ENCODE measurements around the gene ARFGAP2. TPM values are rescaled to one million over a fixed set of nuclear protein-coding genes. Genes with fewer than 3 reads are reported as not detected.
"Not testable (repeated sequence)": the region's sequence is repeated elsewhere in the genome, so short reads cannot be mapped to it uniquely, and the experiment has no call there.

ARFGAP2 gene
- total and polyA plus RNA-seq, 5 donors from 2014 or later: 102 to 169 (median 110) TPM

DNA sequence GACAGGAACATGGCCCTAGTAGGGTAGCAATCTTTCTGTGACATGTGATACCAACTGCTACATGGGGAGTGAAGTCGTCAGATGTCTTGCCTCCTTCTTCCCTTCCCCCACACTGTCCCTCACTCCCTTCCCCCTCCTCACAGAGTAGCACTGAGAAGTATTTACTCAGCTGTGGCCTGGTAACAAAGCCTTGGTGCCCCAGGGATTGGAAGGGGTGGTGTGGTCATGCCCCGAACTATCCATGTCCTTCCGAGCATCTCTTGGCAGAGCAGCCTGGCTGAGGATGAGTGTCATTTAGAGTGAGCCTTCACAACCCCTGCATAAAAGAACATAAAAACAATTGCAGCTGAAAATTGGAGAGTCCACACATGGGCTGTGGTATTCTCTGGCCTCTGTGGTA is 46.1 kb downstream of the ARFGAP2 start:
- H3K4me3 ChIP-seq (ENCODE audit: low read depth, low read length): no peak overlapping the region
- no peaks in the 10 kb centered on the region for H3K27me3 ChIP-seq (ENCODE audit: control insufficient read depth, insufficient read depth, low read length)
- no peaks in the 10 kb centered on the region for H3K36me3 ChIP-seq (ENCODE audit: control insufficient read depth, insufficient read depth, low read length)
- H3K9me3 ChIP-seq (ENCODE audit: control insufficient read depth in 2 of 2, low read length in 2 of 2): no peaks in the 10 kb centered on the region
- Mint-ChIP-seq H3K36me3 (peaks cover 4% of the 10 kb centered on the region), H3K27ac (no peak overlapping the region), H3K27me3 (no peaks in the 10 kb centered on the region), H3K9me3 (no peaks in the 10 kb centered on the region), H3K4me3 (peak overlapping the region in 1 of 4 donors; percentile 17), H3K4me1 (no peaks in the 10 kb centered on the region)
- DNase-seq: no peak
- H3K27ac ChIP-seq (ENCODE audit: insufficient read depth, low read length, poor library complexity, severe bottlenecking): no peak overlapping the region
- no peak for ATAC-seq (ENCODE audit: low read depth in 2 of 2)
- no peaks in the 10 kb centered on the region for H3K4me1 ChIP-seq (ENCODE audit: control insufficient read depth, insufficient read depth, low read length, poor library complexity, severe bottlenecking)

DNA sequence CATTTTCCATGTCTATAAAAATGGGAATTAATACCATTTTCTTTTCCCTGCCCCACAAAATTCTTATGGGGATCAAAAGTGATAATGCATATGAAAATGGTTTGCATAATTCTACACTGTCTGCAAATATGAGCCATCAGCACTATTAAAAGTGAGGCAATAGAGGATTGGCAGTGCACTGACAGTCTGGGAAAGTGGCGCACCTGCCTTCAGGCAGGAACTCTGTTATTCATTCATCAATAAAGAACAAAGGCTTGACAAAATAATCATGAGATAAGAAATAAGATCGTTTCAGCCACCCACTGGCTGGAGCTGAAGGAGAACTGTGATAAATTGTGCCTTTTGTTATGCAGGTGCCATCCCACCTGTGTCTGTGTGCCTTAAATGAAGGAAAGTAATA is 49.5 kb downstream of the ARFGAP2 start:
- Mint-ChIP-seq H3K4me1 (no peaks in the 10 kb centered on the region), H3K36me3 (peaks cover 4% of the 10 kb centered on the region), H3K27me3 (no peaks in the 10 kb centered on the region), H3K4me3 (no peak overlapping the region), H3K9me3 (no peaks in the 10 kb centered on the region), H3K27ac (no peak overlapping the region)
- Histone ChIP-seq H3K4me1 (ENCODE audit: control insufficient read depth, insufficient read depth, low read length, poor library complexity, severe bottlenecking) (no peaks in the 10 kb centered on the region), H3K9me3 (ENCODE audit: control insufficient read depth in 2 of 2, low read length in 2 of 2) (no peaks in the 10 kb centered on the region), H3K27me3 (ENCODE audit: control insufficient read depth, insufficient read depth, low read length) (no peaks in the 10 kb centered on the region), H3K27ac (ENCODE audit: insufficient read depth, low read length, poor library complexity, severe bottlenecking) (no peak overlapping the region), H3K36me3 (ENCODE audit: control insufficient read depth, insufficient read depth, low read length) (no peaks in the 10 kb centered on the region), H3K4me3 (ENCODE audit: low read depth, low read length) (no peak overlapping the region)
- DNase-seq (no peak), ATAC-seq (ENCODE audit: low read depth in 2 of 2) (no peak)

DNA sequence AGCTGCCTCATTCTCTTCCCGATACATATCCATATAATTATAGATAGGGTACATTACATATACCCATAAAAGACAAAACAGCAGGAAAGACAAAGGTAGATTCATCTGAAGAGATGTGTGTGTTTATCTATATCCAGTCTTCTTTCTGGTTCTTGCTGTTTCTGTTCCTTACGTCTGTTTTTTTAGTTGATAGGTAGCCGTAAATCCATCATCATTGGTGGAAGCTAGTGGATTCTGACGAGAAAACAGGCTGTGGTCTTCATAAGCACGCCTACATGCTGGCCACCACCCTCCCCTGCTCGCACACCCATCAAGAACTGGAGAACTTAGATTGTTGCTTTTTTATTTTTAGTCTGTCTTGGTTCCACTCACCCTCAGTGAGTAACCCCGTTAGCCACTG is 51.6 kb downstream of the ARFGAP2 start:
- Mint-ChIP-seq H3K27me3 (no peaks in the 10 kb centered on the region), H3K9me3 (no peaks in the 10 kb centered on the region), H3K4me3 (no peak overlapping the region), H3K36me3 (no peaks in the 10 kb centered on the region), H3K27ac (no peak overlapping the region), H3K4me1 (peaks cover 0 to under 1% (median 0%) of the 10 kb centered on the region in 4 donors)
- ATAC-seq (ENCODE audit: low read depth in 2 of 2) (no peak), DNase-seq (no peak)
- H3K4me3 ChIP-seq (ENCODE audit: low read depth, low read length): no peak overlapping the region
- H3K27me3 ChIP-seq (ENCODE audit: control insufficient read depth, insufficient read depth, low read length): no peaks in the 10 kb centered on the region
- no peak overlapping the region for H3K27ac ChIP-seq (ENCODE audit: insufficient read depth, low read length, poor library complexity, severe bottlenecking)
- H3K36me3 ChIP-seq (ENCODE audit: control insufficient read depth, insufficient read depth, low read length): no peaks in the 10 kb centered on the region
- H3K9me3 ChIP-seq (ENCODE audit: control insufficient read depth in 2 of 2, low read length in 2 of 2): no peaks in the 10 kb centered on the region
- no peaks in the 10 kb centered on the region for H3K4me1 ChIP-seq (ENCODE audit: control insufficient read depth, insufficient read depth, low read length, poor library complexity, severe bottlenecking)

GRCh38 chr11:47124675-47125074 is 52.0 kb downstream of the ARFGAP2 start:
- ATAC-seq (ENCODE audit: low read depth in 2 of 2): no peak
- H3K27me3 ChIP-seq (ENCODE audit: control insufficient read depth, insufficient read depth, low read length): no peaks in the 10 kb centered on the region
- no peak overlapping the region for H3K27ac Mint-ChIP-seq
- H3K4me3 Mint-ChIP-seq: no peak overlapping the region
- no peak overlapping the region for H3K27ac ChIP-seq (ENCODE audit: insufficient read depth, low read length, poor library complexity, severe bottlenecking)
- no peak overlapping the region for H3K4me3 ChIP-seq (ENCODE audit: low read depth, low read length)
- H3K4me1 Mint-ChIP-seq: peaks cover 0 to 4% (median 2%) of the 10 kb centered on the region in 4 donors
- DNase-seq: no peak
- no peaks in the 10 kb centered on the region for H3K36me3 ChIP-seq (ENCODE audit: control insufficient read depth, insufficient read depth, low read length)
- no peaks in the 10 kb centered on the region for H3K9me3 ChIP-seq (ENCODE audit: control insufficient read depth in 2 of 2, low read length in 2 of 2)
- no peaks in the 10 kb centered on the region for H3K27me3 Mint-ChIP-seq
- H3K9me3 Mint-ChIP-seq: no peaks in the 10 kb centered on the region
- H3K4me1 ChIP-seq (ENCODE audit: control insufficient read depth, insufficient read depth, low read length, poor library complexity, severe bottlenecking): no peaks in the 10 kb centered on the region
- H3K36me3 Mint-ChIP-seq: no peaks in the 10 kb centered on the region

- no peaks in the 10 kb centered on the region for H3K9me3 Mint-ChIP-seq
- no peaks in the 10 kb centered on the region for H3K27me3 ChIP-seq (ENCODE audit: control insufficient read depth, insufficient read depth, low read length)
- ATAC-seq (ENCODE audit: low read depth in 2 of 2): no peak
- no peak overlapping the region for H3K4me3 ChIP-seq (ENCODE audit: low read depth, low read length)
- H3K4me1 Mint-ChIP-seq: peaks cover 0 to 4% (median 2%) of the 10 kb centered on the region in 4 donors
- H3K36me3 ChIP-seq (ENCODE audit: control insufficient read depth, insufficient read depth, low read length): no peaks in the 10 kb centered on the region
- no peaks in the 10 kb centered on the region for H3K36me3 Mint-ChIP-seq
- no peaks in the 10 kb centered on the region for H3K27me3 Mint-ChIP-seq
- DNase-seq: no peak
- no peaks in the 10 kb centered on the region for H3K9me3 ChIP-seq (ENCODE audit: control insufficient read depth in 2 of 2, low read length in 2 of 2)
- no peak overlapping the region for H3K27ac Mint-ChIP-seq
- no peak overlapping the region for H3K27ac ChIP-seq (ENCODE audit: insufficient read depth, low read length, poor library complexity, severe bottlenecking)
- H3K4me1 ChIP-seq (ENCODE audit: control insufficient read depth, insufficient read depth, low read length, poor library complexity, severe bottlenecking): peaks cover 3% of the 10 kb centered on the region
- no peak overlapping the region for H3K4me3 Mint-ChIP-seq
These were observed 53.6 kb downstream of the ARFGAP2 start for GRCh38 chr11:47123094-47123493.

- no peaks in the 10 kb centered on the region for H3K27me3 ChIP-seq (ENCODE audit: control insufficient read depth, insufficient read depth, low read length)
- no peak overlapping the region for H3K27ac ChIP-seq (ENCODE audit: insufficient read depth, low read length, poor library complexity, severe bottlenecking)
- H3K4me1 ChIP-seq (ENCODE audit: control insufficient read depth, insufficient read depth, low read length, poor library complexity, severe bottlenecking): peaks cover 3% of the 10 kb centered on the region
- H3K4me3 ChIP-seq (ENCODE audit: low read depth, low read length): no peak overlapping the region
- Mint-ChIP-seq H3K4me3 (no peak overlapping the region), H3K4me1 (peaks cover 0 to 4% (median 2%) of the 10 kb centered on the region in 4 donors), H3K27ac (no peak overlapping the region), H3K9me3 (no peaks in the 10 kb centered on the region), H3K27me3 (no peaks in the 10 kb centered on the region), H3K36me3 (no peaks in the 10 kb centered on the region)
- DNase-seq (no peak), ATAC-seq (ENCODE audit: low read depth in 2 of 2) (no peak)
- no peaks in the 10 kb centered on the region for H3K36me3 ChIP-seq (ENCODE audit: control insufficient read depth, insufficient read depth, low read length)
- H3K9me3 ChIP-seq (ENCODE audit: control insufficient read depth in 2 of 2, low read length in 2 of 2): no peaks in the 10 kb centered on the region
These were observed 54.9 kb downstream of the ARFGAP2 start for GRCh38 chr11:47121731-47122130.

- H3K9me3 ChIP-seq (ENCODE audit: control insufficient read depth in 2 of 2, low read length in 2 of 2): no peaks in the 10 kb centered on the region
- no peaks in the 10 kb centered on the region for H3K27me3 ChIP-seq (ENCODE audit: control insufficient read depth, insufficient read depth, low read length)
- Mint-ChIP-seq H3K36me3 (no peaks in the 10 kb centered on the region), H3K27me3 (no peaks in the 10 kb centered on the region), H3K9me3 (no peaks in the 10 kb centered on the region), H3K4me1 (peaks cover 0 to 4% (median 2%) of the 10 kb centered on the region in 4 donors), H3K4me3 (no peak overlapping the region), H3K27ac (no peak overlapping the region)
- H3K4me3 ChIP-seq (ENCODE audit: low read depth, low read length): no peak overlapping the region
- no peaks in the 10 kb centered on the region for H3K36me3 ChIP-seq (ENCODE audit: control insufficient read depth, insufficient read depth, low read length)
- DNase-seq (no peak), ATAC-seq (ENCODE audit: low read depth in 2 of 2) (no peak)
- H3K4me1 ChIP-seq (ENCODE audit: control insufficient read depth, insufficient read depth, low read length, poor library complexity, severe bottlenecking): peaks cover 3% of the 10 kb centered on the region
- no peak overlapping the region for H3K27ac ChIP-seq (ENCODE audit: insufficient read depth, low read length, poor library complexity, severe bottlenecking)
These were observed 55.6 kb downstream of the ARFGAP2 start for GRCh38 chr11:47121056-47121455.

DNA sequence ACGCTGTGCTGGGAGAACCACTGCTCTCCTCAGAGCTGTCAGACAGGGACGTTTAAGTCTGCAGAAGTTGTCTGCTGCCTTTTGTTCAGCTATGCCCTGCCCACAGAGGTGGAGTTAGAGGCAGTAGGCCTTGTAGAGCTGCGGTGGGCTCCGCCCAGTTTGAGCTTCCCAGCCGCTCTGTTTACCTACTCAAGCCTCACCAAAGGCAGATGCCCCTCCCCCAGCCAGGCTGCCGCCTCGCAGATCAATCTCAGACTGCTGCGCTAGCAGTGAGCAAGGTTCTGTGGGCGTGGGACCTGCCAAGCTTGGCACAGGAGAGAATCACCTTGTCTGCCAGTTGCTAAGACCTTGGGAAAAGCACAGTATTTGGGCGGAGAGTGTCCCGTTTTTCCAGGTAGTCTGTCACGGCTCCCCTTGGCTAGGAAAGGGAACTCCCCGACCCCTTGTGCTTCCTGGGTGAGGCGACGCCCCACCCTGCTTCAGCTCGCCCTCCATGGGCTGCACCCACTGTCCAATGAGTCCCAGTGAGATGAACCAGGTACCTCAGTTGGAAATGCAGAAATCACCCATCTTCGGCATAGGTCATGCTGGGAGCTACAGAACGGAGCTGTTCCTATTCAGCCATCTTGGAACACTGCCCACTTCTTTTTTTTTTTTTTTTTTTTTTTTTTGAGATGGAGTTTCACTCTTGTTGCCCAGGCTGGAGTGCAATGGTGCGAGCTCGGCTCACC is 57.6 kb downstream of the ARFGAP2 start:
- not testable (repeated sequence) for H3K27me3 ChIP-seq (ENCODE audit: control insufficient read depth, insufficient read depth, low read length); H3K27ac ChIP-seq (ENCODE audit: insufficient read depth, low read length, poor library complexity, severe bottlenecking); H3K9me3 ChIP-seq (ENCODE audit: control insufficient read depth in 2 of 2, low read length in 2 of 2); H3K4me1 Mint-ChIP-seq; H3K36me3 Mint-ChIP-seq; H3K27me3 Mint-ChIP-seq; H3K27ac Mint-ChIP-seq; H3K36me3 ChIP-seq (ENCODE audit: control insufficient read depth, insufficient read depth, low read length); H3K4me3 ChIP-seq (ENCODE audit: low read depth, low read length); H3K9me3 Mint-ChIP-seq; H3K4me1 ChIP-seq (ENCODE audit: control insufficient read depth, insufficient read depth, low read length, poor library complexity, severe bottlenecking)
- peak overlapping the region in 1 of 4 donors; percentile 52 for H3K4me3 Mint-ChIP-seq
- DNase-seq (peak; percentile 4 to 86 (median 52)), ATAC-seq (ENCODE audit: low read depth in 2 of 2) (peak in 1 of 2 donors; percentile 37)
